NCI-H345 treated with DMSO at 0.1 percent for 48 hours (cell line): ENCODE results near the gene STAT1.
"Not testable (repeated sequence)": the region's sequence is repeated elsewhere in the genome, so short reads cannot be mapped to it uniquely, and the experiment has no call there.

Source experiments
- DNase-seq: peaks from one replicate; lab custom pipeline; 2025; ENCODE audit not compliant: unreplicated experiment; lab: John Stamatoyannopoulos, UW

Gene STAT1

DNA sequence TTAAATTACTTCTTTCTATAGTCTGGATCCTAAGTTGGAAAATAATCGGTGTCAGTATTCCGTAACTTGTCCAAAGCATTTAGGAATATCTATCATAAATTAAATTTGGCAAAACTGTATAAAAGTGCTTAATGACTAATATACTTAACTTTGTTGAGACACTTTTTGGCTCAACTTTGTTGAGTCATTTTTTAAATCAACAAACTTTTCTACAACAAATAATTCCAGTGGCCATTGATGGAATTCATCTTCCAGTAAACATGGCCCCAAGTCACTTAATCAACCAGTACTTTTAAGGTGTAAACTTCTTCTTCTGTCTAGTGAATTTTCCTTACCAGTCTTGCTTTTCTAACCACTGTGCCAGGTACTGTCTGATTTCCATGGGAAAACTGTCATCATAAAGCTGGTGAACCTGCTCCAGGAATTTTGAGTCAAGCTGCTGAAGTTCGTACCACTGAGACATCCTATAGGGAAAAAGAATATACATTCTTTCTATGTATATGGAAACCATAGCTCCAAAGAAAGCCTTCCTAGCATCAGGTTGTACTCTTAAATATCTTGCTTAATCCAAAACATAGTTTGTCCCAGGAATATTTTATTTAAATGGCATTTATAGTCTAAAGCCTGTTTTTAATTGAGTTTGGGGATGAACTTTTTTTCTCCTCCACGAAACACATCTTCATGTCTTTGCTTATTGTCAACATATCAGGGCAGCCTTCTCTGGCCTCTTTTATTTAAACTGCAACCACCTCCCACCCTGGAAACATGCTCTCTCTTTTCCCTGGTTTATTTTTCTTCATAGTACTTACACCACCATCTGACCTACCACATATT is 4.2 kb downstream of the STAT1 start:
- DNase-seq = no peak

- DNase-seq = no peak
Observed at GRCh38 chr2:191008286-191008685, 5.7 kb downstream of the STAT1 start.

DNA sequence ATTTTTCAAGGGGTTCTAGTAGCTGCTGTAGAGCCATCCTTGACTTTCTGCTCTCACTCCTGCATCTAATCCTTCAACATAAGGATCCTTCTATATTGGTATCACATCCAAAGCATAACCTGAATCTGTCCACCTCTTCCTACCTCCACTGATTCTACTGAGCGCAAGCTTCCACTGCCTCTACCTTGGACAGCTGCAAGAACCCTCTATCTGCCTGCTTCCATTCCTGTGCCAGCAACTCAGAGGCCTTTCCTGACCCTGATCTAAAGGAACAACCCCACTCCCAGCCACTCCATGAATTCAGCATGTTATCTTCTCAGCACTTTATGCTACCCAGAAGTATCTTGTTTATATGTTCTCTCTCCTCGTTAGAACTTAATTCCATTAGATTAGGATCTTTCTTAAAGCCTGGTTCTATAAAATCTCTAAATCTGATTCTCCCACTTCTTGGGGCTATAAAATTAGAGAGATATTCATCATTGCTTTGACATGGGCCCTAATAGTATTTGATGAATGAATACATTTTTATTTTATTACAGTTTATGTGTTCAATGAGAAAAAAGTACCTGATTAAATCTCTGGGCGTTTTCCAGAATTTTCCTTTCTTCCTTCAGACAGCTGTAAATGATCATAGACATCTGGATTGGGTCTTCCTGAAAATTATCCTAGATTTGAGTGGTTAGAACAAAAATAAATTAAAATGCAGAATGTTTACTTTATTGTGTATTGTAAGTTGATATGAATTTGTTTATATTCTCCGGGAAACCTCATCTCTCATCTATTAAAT is 6.8 kb downstream of the STAT1 start:
- DNase-seq = no peak

DNA sequence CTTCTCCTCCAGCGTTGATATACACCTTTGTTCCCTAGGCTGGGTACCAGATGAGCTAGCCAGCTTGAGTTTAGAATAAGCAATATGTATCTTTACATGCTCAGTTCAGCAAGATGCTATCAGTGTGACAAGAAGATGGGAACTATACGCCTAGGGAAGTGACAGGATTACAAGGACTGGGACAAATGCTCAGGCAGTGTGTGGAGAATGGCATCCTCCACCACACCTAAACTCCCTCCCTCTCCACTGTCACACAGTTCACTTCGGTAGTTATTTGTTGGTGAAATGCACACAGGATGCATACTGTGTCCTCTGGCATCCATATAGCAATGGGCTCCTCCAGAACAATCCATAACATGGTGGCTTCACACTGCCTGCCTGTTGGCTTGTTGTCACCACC is 7.7 kb downstream of the STAT1 start:
- DNase-seq = no peak

DNA sequence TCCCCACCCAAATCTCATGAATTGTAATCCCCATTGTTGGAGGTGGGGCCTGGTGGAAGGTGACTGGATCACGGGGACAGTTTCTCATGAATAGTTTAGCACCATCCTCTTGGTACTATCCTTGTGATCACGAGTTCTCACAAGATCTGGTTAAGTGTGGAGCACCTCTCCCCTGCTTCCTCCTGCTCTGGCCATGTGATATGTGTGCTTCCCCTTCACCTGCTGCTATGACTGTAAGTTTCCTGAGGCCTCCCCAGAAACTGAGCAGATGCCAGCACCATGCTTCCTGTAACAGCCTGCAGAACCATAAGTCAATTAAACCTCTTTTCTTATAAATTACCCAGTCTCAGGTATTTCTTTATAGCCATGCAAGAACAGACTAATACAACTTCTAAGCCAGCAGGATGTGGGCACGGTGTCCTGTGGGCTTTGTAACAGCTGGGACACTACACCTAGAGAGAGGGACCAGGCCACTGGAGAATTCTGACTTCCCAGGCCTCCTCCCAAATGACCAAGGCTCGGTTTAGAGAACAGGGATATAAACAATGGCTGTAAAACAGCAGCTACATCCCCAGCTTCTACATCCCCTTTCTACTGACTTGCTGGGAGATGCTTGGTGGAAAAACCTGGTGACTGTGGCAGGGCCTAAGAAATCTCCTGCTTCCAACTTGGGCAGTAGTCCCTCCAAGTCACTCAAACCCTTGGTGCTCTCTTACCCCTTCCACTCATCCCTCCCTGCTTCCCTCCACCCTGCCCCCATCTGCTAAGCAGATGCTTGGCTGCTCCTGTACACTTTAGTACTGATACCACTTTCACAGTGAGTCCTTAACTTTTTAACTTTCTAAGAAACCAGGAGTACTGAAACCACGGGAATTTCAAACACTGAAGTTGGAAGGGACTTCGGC is 10.3 kb downstream of the STAT1 start:
- DNase-seq = no peak

DNA sequence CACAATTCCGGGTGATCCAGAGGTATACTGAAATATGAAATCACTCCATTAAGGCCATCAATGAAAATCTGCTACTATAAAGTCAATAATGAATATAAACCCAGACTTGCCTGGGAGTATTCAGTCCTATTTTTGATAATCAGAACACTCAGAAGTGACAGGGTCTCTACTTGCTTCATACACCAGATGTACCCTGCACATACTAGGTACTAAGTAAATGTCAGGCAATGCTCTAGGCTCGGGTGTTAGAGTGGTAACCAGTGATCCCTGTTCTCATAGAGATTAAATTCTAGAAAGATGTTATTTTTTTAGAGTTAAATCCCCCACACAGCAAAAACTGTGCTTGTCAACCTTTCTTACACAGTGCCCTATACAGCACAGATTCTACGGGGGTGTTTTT is 12.3 kb downstream of the STAT1 start:
- no peak for DNase-seq

DNA sequence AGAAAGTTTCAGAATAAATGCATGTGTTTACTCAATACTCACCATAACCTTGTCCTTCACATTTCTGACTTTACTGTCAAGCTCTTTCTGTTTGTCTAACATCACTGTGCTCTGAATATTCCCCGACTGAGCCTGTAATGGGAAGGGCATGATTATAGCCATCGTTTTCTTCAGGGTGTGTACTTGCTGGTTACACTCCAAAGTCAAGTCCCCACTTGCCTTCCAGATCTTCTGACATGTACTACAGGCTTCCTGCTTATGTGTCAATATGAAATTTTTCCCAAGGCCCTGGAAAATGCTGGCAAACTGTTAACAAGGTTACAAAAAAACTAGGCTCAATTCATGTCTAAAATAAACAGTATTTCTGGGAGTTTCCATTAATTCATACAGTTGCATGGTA is 12.9 kb downstream of the STAT1 start:
- no peak for DNase-seq

DNA sequence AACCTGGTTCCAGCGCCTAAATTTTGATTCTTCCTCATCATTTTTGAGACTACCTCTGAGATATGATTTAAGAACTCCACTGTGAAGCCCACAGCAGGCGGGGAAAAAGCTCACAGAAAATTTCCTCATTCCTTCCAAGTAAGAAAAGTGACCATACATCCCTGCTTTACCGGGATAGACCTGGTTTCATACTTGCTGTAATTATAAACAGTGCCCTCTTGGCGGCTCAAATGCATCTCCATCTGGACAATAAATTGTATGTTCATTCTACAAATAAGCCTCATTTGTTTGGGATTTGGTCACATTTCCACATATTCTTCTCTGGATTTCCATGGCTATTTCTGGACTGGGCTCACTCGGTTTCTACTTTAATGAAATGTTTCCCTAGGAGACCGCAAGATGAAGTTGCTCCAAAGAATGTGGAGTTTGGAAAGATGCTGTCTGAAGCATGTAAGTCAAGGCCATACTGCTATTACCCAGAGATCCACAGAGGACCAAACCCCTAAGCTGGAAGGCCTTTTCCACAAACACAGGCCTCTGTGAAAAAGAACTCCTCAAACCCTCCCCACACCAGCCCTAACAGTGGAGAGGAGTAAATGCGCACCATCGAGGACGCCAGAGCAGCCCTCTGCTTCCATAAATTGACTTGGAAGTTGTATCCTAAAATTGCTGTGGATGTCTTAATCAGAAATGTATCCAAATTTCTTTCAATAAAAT is 13.9 kb downstream of the STAT1 start:
- no peak for DNase-seq

- no peak for DNase-seq
Observed at GRCh38 chr2:190999058-190999457, 14.9 kb downstream of the STAT1 start.

- no peak for DNase-seq
Observed at GRCh38 chr2:190997526-190998113, 16.4 kb downstream of the STAT1 start.

DNA sequence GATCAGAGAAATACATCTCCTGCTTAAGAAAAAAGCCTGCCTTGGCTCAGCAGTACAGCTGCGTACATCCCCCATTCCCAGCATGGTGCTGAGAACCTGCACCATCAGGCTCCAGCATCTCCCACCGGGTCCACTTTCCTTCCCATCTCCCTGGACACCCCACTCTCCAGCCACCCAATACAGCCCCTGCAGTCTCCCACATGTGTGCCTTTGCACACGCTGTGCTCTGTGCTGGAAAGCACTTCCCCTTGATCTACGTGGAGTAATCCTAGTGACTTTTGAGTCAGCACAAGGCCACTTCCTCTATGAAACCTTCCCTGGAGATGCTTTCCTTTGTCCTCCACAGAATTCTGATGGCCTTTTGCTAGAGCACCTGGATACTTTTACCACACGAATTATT is 17.0 kb downstream of the STAT1 start:
- DNase-seq = no peak

DNA sequence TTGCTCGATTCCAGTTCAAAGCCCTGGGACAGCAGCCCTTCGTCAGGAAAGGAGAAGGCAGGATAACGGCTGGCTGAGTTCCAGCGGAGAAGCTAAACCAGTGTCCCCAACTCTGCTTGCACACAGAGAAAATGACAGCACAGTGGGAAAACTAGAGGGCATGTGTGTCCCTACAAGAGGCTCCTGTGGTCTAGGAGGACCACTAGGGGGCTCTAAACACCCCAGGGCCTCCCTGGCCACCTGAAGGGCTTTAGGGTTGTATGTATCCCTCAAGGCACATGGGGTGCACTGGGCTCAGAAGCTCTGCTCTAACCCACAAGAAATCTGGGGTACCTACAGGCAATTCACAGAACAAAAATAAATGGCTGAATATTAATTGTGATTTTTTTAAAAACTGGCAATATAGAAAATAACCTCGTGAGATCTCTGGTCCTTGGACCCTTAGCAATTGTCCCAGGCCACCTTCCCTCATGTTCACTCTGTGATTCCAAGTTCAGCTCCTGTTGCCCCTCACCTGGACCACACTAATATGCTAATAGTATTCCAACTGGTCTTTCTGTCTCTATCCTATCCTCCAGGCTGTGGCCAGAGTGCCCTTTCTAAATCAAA is 17.5 kb downstream of the STAT1 start:
- no peak for DNase-seq

- DNase-seq = not testable (repeated sequence)
Observed at GRCh38 chr2:190995315-190995714, 18.7 kb downstream of the STAT1 start.

GRCh38 chr2:190994148-190994547 is 19.8 kb downstream of the STAT1 start:
- no peak for DNase-seq

- DNase-seq = no peak
Observed at GRCh38 chr2:190993292-190993643, 20.7 kb downstream of the STAT1 start.

- DNase-seq = no peak
Observed at GRCh38 chr2:190990132-190990531, 23.8 kb downstream of the STAT1 start.

- DNase-seq = no peak
Observed at GRCh38 chr2:190988910-190989309, 25.1 kb downstream of the STAT1 start.

GRCh38 chr2:190987938-190988337 is 26.0 kb downstream of the STAT1 start:
- DNase-seq = no peak

- DNase-seq = no peak
Observed at GRCh38 chr2:190987116-190987515, 26.9 kb downstream of the STAT1 start.
